Upper lobe of left lung (tissue), 4 donors: ENCODE measurements around the gene JMJD1C.

Experiments used
- EP300 ChIP-seq, 4 donors: sonication (generic); formaldehyde crosslinking; IDR thresholded peaks; one replicate each; pipeline ENCODE4 v1.5.1; 2017; ENCODE audit warnings: antibody characterized with exemption in 4 of 4, control low read depth in 2 of 4
- POLR2AphosphoS5 ChIP-seq, 2 donors: sonication (generic); formaldehyde crosslinking; IDR thresholded peaks; one replicate each; pipeline ENCODE4 v1.5.1; 2017; ENCODE audit warnings: antibody characterized with exemption in 2 of 2
- TF ChIP-seq, protein P1 (sequence below), 6 experiments: fragments of 450-650 bp in 4 of 6; fragments of 200-600 bp in 2 of 6; sonication (generic) in 2 of 6; IDR thresholded peaks; one replicate each; pipeline ENCODE4 v1.5.1; 2016 to 2019; ENCODE audit warnings: antibody characterized with exemption in 6 of 6

DNA sequence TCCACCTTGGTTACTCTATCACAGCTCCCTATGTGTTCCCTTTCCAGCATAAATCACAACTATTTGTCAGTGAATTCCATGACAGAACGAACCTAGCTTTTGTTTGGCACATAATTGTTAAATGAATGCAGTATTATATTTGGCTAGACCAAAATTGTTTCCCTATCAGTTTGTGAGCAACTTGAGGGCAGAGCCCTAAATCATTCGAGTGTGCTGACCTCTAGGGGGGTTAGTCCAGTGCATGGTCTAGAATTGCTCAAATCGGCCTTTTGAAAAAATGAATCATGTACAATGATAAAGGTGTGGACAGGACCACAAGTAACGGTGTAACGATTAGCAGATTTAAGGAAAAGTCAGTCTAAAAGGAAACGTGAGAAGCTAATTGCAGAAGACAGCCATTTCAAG is 333.1 kb downstream of the JMJD1C start:
- TF ChIP-seq, protein P1, sequence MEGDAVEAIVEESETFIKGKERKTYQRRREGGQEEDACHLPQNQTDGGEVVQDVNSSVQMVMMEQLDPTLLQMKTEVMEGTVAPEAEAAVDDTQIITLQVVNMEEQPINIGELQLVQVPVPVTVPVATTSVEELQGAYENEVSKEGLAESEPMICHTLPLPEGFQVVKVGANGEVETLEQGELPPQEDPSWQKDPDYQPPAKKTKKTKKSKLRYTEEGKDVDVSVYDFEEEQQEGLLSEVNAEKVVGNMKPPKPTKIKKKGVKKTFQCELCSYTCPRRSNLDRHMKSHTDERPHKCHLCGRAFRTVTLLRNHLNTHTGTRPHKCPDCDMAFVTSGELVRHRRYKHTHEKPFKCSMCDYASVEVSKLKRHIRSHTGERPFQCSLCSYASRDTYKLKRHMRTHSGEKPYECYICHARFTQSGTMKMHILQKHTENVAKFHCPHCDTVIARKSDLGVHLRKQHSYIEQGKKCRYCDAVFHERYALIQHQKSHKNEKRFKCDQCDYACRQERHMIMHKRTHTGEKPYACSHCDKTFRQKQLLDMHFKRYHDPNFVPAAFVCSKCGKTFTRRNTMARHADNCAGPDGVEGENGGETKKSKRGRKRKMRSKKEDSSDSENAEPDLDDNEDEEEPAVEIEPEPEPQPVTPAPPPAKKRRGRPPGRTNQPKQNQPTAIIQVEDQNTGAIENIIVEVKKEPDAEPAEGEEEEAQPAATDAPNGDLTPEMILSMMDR (IDR thresholded peaks at IDR 0.05), result no peak
- no peak for TF ChIP-seq POLR2AphosphoS5 (IDR thresholded peaks at IDR 0.05)
- no peak for TF ChIP-seq EP300 (IDR thresholded peaks at IDR 0.05)
